ENCODE measurements around the gene KDM4B. TPM values are rescaled to one million over a fixed set of nuclear protein-coding genes. Genes with fewer than 3 reads are reported as not detected.

KDM4B gene
- total RNA-seq, 2 experiments from 2014 or later = 33.9 to 35.8 TPM

- Mint-ChIP-seq H3K4me1 (no peaks in the 10 kb centered on the region), H3K27me3 (no peaks in the 10 kb centered on the region), H3K4me3 (no peak overlapping the region), H3K36me3 (ENCODE audit: low read depth) (no peaks in the 10 kb centered on the region), H3K27ac (no peak overlapping the region), H3K9me3 (ENCODE audit: low read depth) (peaks cover 12% of the 10 kb centered on the region)
- DNase-seq = no peak
- ATAC-seq = no peak
- ChIA-PET POLR2A (no interaction called here), CTCF (no interaction called here)
- intact Hi-C loops (cut with DNase I, micrococcal nuclease) = no loop called here
These were observed 227.9 kb downstream of the KDM4B start for GRCh38 chr19:5196832-5197231.

GRCh38 chr19:5200844-5201243 is 231.9 kb downstream of the KDM4B start:
- peaks cover 1% of the 10 kb centered on the region for H3K36me3 Mint-ChIP-seq (ENCODE audit: low read depth)
- H3K9me3 Mint-ChIP-seq (ENCODE audit: low read depth) = peaks cover 13% of the 10 kb centered on the region
- peaks cover 6% of the 10 kb centered on the region for H3K4me1 Mint-ChIP-seq
- intact Hi-C loops (cut with DNase I, micrococcal nuclease) = no loop called here
- ChIA-PET CTCF (no interaction called here), POLR2A (no interaction called here)
- DNase-seq = no peak
- ATAC-seq = no peak
- H3K27me3 Mint-ChIP-seq = no peaks in the 10 kb centered on the region
- H3K4me3 Mint-ChIP-seq = no peak overlapping the region
- H3K27ac Mint-ChIP-seq = no peak overlapping the region

GRCh38 chr19:5202553-5202952 is 233.6 kb downstream of the KDM4B start:
- Mint-ChIP-seq H3K27ac (no peak overlapping the region), H3K36me3 (ENCODE audit: low read depth) (peaks cover 1% of the 10 kb centered on the region), H3K27me3 (no peaks in the 10 kb centered on the region), H3K4me1 (peaks cover 6% of the 10 kb centered on the region), H3K9me3 (ENCODE audit: low read depth) (peaks cover 13% of the 10 kb centered on the region), H3K4me3 (no peak overlapping the region)
- ATAC-seq = no peak
- ChIA-PET CTCF (no interaction called here), POLR2A (no interaction called here)
- no peak for DNase-seq
- intact Hi-C loops (cut with DNase I, micrococcal nuclease) = no loop called here

Small RNAs within 50 kb of the gene (microRNA-seq; reads per million reads assigned to microRNA genes)
- gene MIR4747 (ENCODE audit: borderline replicate concordance) = 1.1 reads per million

Other genes starting within 250 kb of the KDM4B start
- gene DPP9, start 245.3 kb upstream of the KDM4B start, total RNA-seq = 10 to 100 TPM; 49.2 to 51.3 TPM
- 10 to 100 TPM in 1 of 2 experiments, 1 to 10 TPM in 1; 9.2 to 10.6 TPM for gene FEM1A, start 177.4 kb upstream of the KDM4B start, total RNA-seq
- 10 to 100 TPM; 23.4 to 24.1 TPM for gene TICAM1, start 137.4 kb upstream of the KDM4B start, total RNA-seq
- 10 to 100 TPM; 26.9 to 27.5 TPM for gene PLIN3, start 101.4 kb upstream of the KDM4B start, total RNA-seq
- gene ARRDC5, start 66.2 kb upstream of the KDM4B start, total RNA-seq = not detected
- 100 to 1,000 TPM; 126 to 151 TPM for gene UHRF1, start 59.6 kb upstream of the KDM4B start, total RNA-seq